CD14-positive monocyte (primary cell): ENCODE measurements around the gene LIMCH1. TPM values are rescaled to one million over a fixed set of nuclear protein-coding genes. Genes with fewer than 3 reads are reported as not detected.

Experiments
- DNase-seq, 3 donors: peaks; one replicate each; pipeline ENCODE4 v3.0.0-alpha.2; 2011 to 2022
- H2AFZ ChIP-seq: 2 replicates; pipeline ENCODE4 v1.6.0; 2012; ENCODE audit warnings: mild to moderate bottlenecking, low read depth, low read length, inconsistent platforms; ENCODE audit not compliant: insufficient read depth, poor library complexity, severe bottlenecking
- H3K27ac ChIP-seq, 2 donors: 1 replicate in 1 of 2; 2 replicates in 1 of 2; pipeline ENCODE4 v1.5.1; 2012 to 2013; ENCODE audit warnings: low read length in 2 of 2, control low read depth in 1 of 2, inconsistent platforms in 1 of 2, low read depth in 1 of 2, mild to moderate bottlenecking in 1 of 2
- H3K27me3 ChIP-seq, 2 donors: one replicate each; pipeline versions ENCODE4 v1.6.0 to v1.6.1; 2011 to 2013; ENCODE audit warnings: low read length in 2 of 2; ENCODE audit not compliant: control insufficient read depth in 2 of 2, insufficient read depth in 2 of 2
- H3K36me3 ChIP-seq, 2 donors: replicated peaks in 1 of 2; 1 replicate in 1 of 2; 2 replicates in 1 of 2; pipeline versions ENCODE4 v1.5.1 to v1.6.1; 2012 to 2013; ENCODE audit warnings: low read length in 2 of 2, control low read depth in 1 of 2, inconsistent platforms in 1 of 2, mild to moderate bottlenecking in 1 of 2; ENCODE audit not compliant: insufficient read depth in 2 of 2, control insufficient read depth in 1 of 2
- H3K4me1 ChIP-seq, 2 donors: 1 replicate in 1 of 2; 2 replicates in 1 of 2; pipeline versions ENCODE4 v1.5.1 to v1.6.1; 2012 to 2013; ENCODE audit warnings: low read length in 2 of 2, control low read depth in 1 of 2, inconsistent platforms in 1 of 2, mild to moderate bottlenecking in 1 of 2, moderate library complexity in 1 of 2; ENCODE audit not compliant: insufficient read depth in 2 of 2, control insufficient read depth in 1 of 2
- H3K4me2 ChIP-seq: replicated peaks from 2 replicates; pipeline ENCODE3; 2012; ENCODE audit warnings: low read length, moderate library complexity, mild to moderate bottlenecking; ENCODE audit not compliant: poor library complexity, severe bottlenecking; ENCODE audit errors: extremely low read depth
- H3K4me3 ChIP-seq, 3 experiments: fragments of 200-600 bp in 1 of 3; sonication (generic) in 1 of 3; replicated peaks in 1 of 3; 1 replicate in 2 of 3; 2 replicates in 1 of 3; pipeline ENCODE4 v1.5.1; 2011 to 2013; ENCODE audit warnings: low read length in 3 of 3, mild to moderate bottlenecking in 3 of 3, control low read depth in 2 of 3, low read depth in 2 of 3, inconsistent platforms in 1 of 3, moderate library complexity in 1 of 3
- H3K79me2 ChIP-seq: 2 replicates; pipeline ENCODE4 v1.6.0; 2012; ENCODE audit warnings: mild to moderate bottlenecking, control low read depth, inconsistent platforms, low read length, moderate library complexity; ENCODE audit not compliant: insufficient read depth
- H3K9ac ChIP-seq: 2 replicates; pipeline ENCODE4 v1.6.0; 2017; ENCODE audit warnings: low read length, mild to moderate bottlenecking; ENCODE audit not compliant: insufficient read depth, poor library complexity, severe bottlenecking
- H3K9me3 ChIP-seq, 2 donors: replicated peaks in 1 of 2; 1 replicate in 1 of 2; 2 replicates in 1 of 2; pipeline versions ENCODE4 v1.5.1 to v1.6.1; 2012 to 2013; ENCODE audit warnings: low read length in 2 of 2, control low read depth in 1 of 2; ENCODE audit not compliant: control insufficient read depth in 1 of 2, insufficient read depth in 1 of 2
- H4K20me1 ChIP-seq: 2 replicates; pipeline ENCODE4 v1.6.0; 2012; ENCODE audit warnings: mild to moderate bottlenecking, low read length, control low read depth, moderate library complexity; ENCODE audit not compliant: insufficient read depth
- H3K27ac Mint-ChIP-seq, 7 donors: one replicate each; pipeline ENCODE4 v1.8.0; 2020; ENCODE audit warnings: mild to moderate bottlenecking in 7 of 7, mixed read lengths in 7 of 7, moderate library complexity in 6 of 7, inconsistent platforms in 2 of 7
- H3K27me3 Mint-ChIP-seq, 3 donors: one replicate each; pipeline ENCODE4 v1.8.0; 2021 to 2022; ENCODE audit warnings: low read depth in 3 of 3, mild to moderate bottlenecking in 3 of 3, mixed read lengths in 3 of 3, moderate library complexity in 3 of 3, inconsistent platforms in 1 of 3
- H3K36me3 Mint-ChIP-seq, 2 donors: one replicate each; pipeline ENCODE4 v1.8.0; 2020; ENCODE audit warnings: mixed read lengths in 2 of 2, inconsistent platforms in 1 of 2, mild to moderate bottlenecking in 1 of 2
- H3K4me1 Mint-ChIP-seq: one replicate; pipeline ENCODE4 v1.8.0; 2020; ENCODE audit warnings: mild to moderate bottlenecking, mixed read lengths
- H3K4me3 Mint-ChIP-seq, 2 donors: one replicate each; pipeline ENCODE4 v1.8.0; 2020; ENCODE audit warnings: mild to moderate bottlenecking in 2 of 2, mixed read lengths in 2 of 2, moderate library complexity in 1 of 2
- H3K9me3 Mint-ChIP-seq, 7 donors: one replicate each; pipeline ENCODE4 v1.8.0; 2020 to 2022; ENCODE audit warnings: mixed read lengths in 7 of 7, mild to moderate bottlenecking in 6 of 7, moderate library complexity in 6 of 7, inconsistent platforms in 2 of 7
- WGBS: methylation state at CpG from one replicate; pipeline ENCODE4 v1.1.5; 2013; ENCODE audit warnings: missing lambda C conversion rate; ENCODE audit not compliant: insufficient coverage; 5-methylcytosine and 5-hydroxymethylcytosine counted together
- intact Hi-C, 2 donors: fragments of 100-400 bp; cut with micrococcal nuclease; formaldehyde crosslinking; loops; one replicate each; pipeline versions ENCODE4 v1.15.0 to v1.15.1; 2023
- polyA plus RNA-seq, 3 donors: library from polyadenylated mRNA; depleted of rRNA in 1 of 3; unstranded in 2 of 3; stranded (reverse) in 1 of 3; fragments of 300-500 nt in 2 of 3; fragments of >200 nt in 1 of 3; fragmentation: Illumina TruSeq in 2 of 3; gene quantifications; 1 replicate in 2 of 3; 2 replicates in 1 of 3; pipeline ENCODE4 v1.2.3, GENCODE V29; 2012 to 2021
- TF ChIP-seq, protein P1 (sequence below): fragments of 200-600 bp; IDR thresholded peaks from one replicate; pipeline ENCODE4 v1.8.0; 2022; ENCODE audit warnings: antibody characterized with exemption, mild to moderate bottlenecking

LIMCH1 gene
- polyA plus RNA-seq, 3 donors: 0.25 to 0.64 (median 0.32) TPM

DNA sequence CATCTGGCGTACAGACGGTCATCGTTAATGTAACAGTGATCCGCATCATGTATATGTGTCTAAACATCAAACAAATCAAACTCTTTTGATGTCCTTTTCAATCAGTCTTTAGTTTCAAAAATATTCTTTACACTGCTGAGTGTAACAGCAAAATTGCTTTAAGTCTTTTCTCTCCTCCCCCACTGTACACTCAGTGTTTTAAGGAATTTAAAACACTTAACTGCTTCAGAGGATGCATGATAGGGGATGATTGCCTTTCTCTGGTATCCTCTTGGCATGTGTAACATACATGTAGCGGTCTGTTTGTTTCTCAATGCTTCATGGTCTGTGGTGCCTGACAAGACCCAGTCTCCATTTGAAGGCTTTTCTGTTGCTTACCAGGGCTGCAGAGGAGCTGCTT is 41.6 kb downstream of the LIMCH1 start:
- Histone ChIP-seq H3K9ac (no peak overlapping the region), H2AFZ (no peak overlapping the region), H3K4me1 (no peaks in the 10 kb centered on the region), H3K36me3 (no peaks in the 10 kb centered on the region), H3K9me3 (no peaks in the 10 kb centered on the region), H3K4me2 (no peak overlapping the region), H3K4me3 (no peak overlapping the region), H3K27ac (no peak overlapping the region), H3K79me2 (no peaks in the 10 kb centered on the region), H4K20me1 (no peaks in the 10 kb centered on the region), H3K27me3 (no peaks in the 10 kb centered on the region)
- TF ChIP-seq, protein P1, sequence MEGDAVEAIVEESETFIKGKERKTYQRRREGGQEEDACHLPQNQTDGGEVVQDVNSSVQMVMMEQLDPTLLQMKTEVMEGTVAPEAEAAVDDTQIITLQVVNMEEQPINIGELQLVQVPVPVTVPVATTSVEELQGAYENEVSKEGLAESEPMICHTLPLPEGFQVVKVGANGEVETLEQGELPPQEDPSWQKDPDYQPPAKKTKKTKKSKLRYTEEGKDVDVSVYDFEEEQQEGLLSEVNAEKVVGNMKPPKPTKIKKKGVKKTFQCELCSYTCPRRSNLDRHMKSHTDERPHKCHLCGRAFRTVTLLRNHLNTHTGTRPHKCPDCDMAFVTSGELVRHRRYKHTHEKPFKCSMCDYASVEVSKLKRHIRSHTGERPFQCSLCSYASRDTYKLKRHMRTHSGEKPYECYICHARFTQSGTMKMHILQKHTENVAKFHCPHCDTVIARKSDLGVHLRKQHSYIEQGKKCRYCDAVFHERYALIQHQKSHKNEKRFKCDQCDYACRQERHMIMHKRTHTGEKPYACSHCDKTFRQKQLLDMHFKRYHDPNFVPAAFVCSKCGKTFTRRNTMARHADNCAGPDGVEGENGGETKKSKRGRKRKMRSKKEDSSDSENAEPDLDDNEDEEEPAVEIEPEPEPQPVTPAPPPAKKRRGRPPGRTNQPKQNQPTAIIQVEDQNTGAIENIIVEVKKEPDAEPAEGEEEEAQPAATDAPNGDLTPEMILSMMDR: no peak
- intact Hi-C loops: no loop called here
- peaks cover 0 to 11% (median 3%) of the 10 kb centered on the region in 7 donors for H3K9me3 Mint-ChIP-seq
- H3K4me3 Mint-ChIP-seq: no peak overlapping the region
- H3K4me1 Mint-ChIP-seq: no peaks in the 10 kb centered on the region
- no peaks in the 10 kb centered on the region for H3K36me3 Mint-ChIP-seq
- 100% methylated on average over 3 of the region's 5 CpGs for WGBS
- no peak overlapping the region for H3K27ac Mint-ChIP-seq
- no peaks in the 10 kb centered on the region for H3K27me3 Mint-ChIP-seq
- DNase-seq: no peak

DNA sequence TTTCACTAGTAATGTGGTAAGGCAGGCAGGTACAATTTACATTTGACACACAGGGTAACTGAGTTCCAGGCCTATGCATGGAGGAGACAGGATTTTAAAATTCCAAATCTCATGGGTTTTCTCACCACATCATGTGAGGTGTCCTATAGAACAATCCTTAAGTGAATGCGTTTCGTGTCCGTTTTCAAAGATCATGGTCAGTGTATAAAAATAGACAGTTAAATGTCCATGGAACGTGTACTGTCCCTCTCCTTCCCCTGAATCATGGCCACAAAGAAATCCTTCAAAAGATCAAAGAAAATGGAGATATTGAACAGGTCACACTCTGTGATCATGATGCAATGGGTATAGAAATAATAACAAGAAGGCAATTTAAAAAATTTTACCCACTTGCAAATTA is 42.0 kb downstream of the LIMCH1 start:
- Histone ChIP-seq H3K9me3 (no peaks in the 10 kb centered on the region), H3K27me3 (no peaks in the 10 kb centered on the region), H2AFZ (no peak overlapping the region), H3K4me1 (no peaks in the 10 kb centered on the region), H3K4me2 (no peak overlapping the region), H3K36me3 (no peaks in the 10 kb centered on the region), H3K9ac (no peak overlapping the region), H4K20me1 (no peaks in the 10 kb centered on the region), H3K4me3 (no peak overlapping the region), H3K79me2 (no peaks in the 10 kb centered on the region), H3K27ac (no peak overlapping the region)
- no peak overlapping the region for H3K4me3 Mint-ChIP-seq
- peaks cover 3 to 15% (median 6%) of the 10 kb centered on the region in 7 donors for H3K9me3 Mint-ChIP-seq
- WGBS: no CpG with 5 or more reads among the region's 4 CpGs
- no peak overlapping the region for H3K27ac Mint-ChIP-seq
- intact Hi-C loops: no loop called here
- no peaks in the 10 kb centered on the region for H3K27me3 Mint-ChIP-seq
- TF ChIP-seq, protein P1: no peak
- H3K36me3 Mint-ChIP-seq: no peaks in the 10 kb centered on the region
- no peaks in the 10 kb centered on the region for H3K4me1 Mint-ChIP-seq
- no peak for DNase-seq
